HG03108 (cell line): ENCODE data around the gene LNPEP.

Experiments
- ATAC-seq: cut with Tn5 transposase; IDR thresholded peaks from one replicate; pipeline ENCODE4 v1.9.1; 2021; ENCODE audit warnings: moderate library complexity; ENCODE audit not compliant: unreplicated experiment

Gene LNPEP

DNA sequence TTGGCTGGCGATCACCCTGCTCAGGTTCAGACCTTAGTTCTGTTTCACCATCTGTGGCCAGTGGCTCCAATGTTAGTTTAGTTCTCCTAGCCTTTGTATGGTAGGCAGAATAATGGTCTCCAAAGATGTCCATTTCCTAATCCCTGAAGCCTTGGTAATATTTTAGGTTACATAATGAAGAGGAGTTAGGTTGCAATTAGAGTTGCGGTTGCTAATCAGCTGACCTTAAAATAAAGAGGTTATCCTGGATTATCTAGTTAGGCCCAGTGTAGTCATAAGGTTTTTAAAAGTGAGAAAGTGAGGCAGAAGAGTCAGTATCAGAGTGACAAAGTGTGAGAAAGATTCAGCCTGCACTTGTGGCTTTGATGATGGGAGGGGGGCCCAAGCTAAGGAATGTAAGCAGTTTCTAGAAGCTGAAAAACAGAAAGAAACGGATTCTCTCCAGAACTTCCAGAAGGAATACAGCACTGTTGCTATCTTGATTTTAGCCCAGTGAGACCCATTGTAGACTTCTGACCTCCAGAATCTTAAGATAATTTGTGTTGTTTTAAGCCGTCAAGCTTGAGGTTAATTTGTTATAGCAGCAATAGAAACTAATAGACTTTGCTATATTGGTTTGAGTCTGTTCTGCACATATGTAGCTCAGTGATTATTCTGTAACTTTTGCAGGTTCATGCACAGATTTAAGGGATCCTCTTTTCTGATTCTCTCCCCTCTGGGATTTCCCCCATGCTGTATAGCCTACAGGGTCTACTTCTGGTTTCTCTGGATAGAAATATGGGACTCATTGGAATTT is 21.6 kb downstream of the LNPEP start:
- ATAC-seq: peak; percentile 39

GRCh38 chr5:96958977-96959376 is 23.1 kb downstream of the LNPEP start:
- ATAC-seq: no peak

- ATAC-seq: peak; percentile 47
Observed at GRCh38 chr5:96961053-96961452, 25.2 kb downstream of the LNPEP start.

DNA sequence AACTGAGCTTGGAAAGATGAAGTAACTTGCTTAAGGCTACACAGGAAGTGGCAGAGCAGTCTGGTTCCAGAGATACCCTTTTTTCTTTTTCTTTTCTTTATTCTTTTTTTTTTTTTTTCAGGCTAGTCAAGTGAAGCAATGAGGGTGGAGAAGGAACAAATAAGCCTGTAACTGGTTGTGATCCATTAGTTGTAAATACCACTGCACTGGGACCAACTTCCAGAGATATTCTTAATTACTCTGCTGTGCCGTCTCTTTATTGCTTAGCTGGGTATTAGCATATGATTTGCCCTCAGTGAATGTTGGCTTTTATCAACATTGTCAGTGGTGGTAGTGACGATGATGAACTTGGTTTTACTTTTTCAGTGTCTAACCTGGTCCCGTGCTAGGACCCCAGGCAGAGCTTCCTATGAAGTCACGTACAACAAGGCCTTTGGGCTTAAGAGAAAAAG is 26.7 kb downstream of the LNPEP start:
- no peak for ATAC-seq

GRCh38 chr5:96963267-96963666 is 27.4 kb downstream of the LNPEP start:
- peak; percentile 35 for ATAC-seq

- ATAC-seq: no peak
Observed at GRCh38 chr5:96966801-96967200, 30.9 kb downstream of the LNPEP start.

- no peak for ATAC-seq
Observed at GRCh38 chr5:96967400-96967799, 31.5 kb downstream of the LNPEP start.

GRCh38 chr5:96968074-96968473 is 32.2 kb downstream of the LNPEP start:
- no peak for ATAC-seq

DNA sequence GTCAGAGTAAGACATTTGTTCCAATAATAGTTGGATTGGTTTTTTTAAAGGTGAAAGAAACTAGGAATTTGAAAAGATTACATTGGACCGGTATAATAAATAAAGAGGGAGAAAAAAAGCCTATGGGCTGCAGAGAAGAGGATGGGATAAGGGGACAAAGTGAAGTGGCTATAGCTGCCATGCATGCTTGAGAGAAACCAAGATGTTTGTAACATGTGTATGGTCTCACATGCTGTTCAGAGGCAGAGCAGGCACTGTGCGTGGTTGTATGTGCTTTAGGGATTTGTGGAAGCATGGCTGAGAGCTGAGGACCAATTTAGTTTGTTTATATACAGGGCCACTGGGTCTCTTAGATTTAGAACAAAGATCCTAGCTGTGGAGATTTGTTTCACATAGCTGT is 32.7 kb downstream of the LNPEP start:
- no peak for ATAC-seq

- no peak for ATAC-seq
Observed at GRCh38 chr5:96969366-96969765, 33.5 kb downstream of the LNPEP start.

DNA sequence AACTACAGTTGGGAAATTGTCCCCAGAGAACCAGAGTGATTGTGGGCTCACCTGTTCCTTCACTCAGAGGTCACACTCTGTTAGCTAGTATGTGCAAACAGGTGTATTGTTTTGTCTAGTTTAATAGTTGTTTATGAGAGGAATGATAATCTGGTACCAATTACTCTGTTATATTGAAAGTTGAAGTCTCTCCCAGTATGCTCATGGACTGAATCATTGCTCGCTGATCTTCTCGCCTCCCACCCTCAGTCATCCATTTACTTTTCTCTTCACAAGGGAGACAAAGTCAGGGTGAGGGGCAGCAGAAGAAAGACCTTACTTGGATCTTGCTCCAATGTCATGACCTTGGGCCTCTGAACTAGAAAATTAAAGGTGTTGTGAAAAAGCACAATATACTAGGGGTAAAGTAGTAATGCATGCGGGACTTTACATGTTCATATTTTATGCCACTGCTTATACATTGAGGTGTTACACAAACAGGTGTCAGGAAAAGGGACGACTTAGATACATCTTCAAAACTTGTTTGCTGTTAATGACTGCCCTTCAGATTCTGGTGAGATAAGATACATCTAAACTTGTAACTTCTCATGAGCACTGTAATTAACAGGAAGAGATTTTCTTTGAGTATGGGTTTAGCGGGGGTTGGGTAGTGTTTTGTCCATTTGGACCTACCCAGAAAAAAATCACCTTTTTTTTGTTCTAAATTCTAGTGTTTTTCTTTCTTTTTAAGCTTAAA is 36.9 kb downstream of the LNPEP start:
- ATAC-seq: no peak

- no peak for ATAC-seq
Observed at GRCh38 chr5:96973532-96974401, 37.9 kb downstream of the LNPEP start.

DNA sequence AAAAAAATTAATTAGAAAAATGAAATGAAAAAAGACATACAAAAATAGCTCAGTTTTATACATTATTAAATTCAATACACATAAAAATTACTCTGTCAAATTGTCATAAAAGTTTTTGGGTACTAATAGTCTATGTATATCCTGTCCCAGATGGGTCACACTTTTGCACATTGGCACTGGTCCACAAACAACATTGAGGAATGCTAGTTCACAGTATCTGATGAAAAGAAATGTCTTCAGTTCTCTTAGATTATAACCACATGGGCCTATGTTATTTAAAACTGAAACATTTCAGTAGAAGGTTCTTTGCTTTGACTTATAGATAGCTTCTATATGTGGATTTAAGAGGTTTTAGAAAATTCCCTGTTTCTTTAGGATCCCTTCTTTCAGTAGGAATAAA is 39.8 kb downstream of the LNPEP start:
- ATAC-seq: no peak

GRCh38 chr5:96977228-96977627 is 41.3 kb downstream of the LNPEP start:
- ATAC-seq: no peak

- no peak for ATAC-seq
Observed at GRCh38 chr5:96978812-96979449, 43.1 kb downstream of the LNPEP start.

GRCh38 chr5:96984506-96985192 is 48.8 kb downstream of the LNPEP start:
- ATAC-seq: no peak

DNA sequence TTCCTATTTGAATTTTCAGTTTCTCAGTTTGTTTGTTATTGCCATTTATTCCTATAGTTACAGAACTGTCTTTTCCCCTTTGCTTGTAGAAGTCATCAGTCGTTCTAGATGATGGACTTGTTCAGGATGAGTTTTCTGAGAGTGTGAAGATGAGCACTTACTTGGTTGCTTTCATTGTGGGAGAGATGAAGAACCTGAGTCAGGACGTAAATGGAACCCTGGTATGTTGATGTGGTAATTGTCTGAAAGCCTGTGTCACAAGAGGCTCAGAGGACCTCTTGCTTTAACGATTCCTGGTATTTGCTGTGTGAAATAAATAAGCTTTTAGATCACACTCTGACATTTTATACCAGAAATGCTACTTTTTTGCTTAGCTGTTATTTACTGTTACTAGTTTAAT is 50.6 kb downstream of the LNPEP start:
- no peak for ATAC-seq

DNA sequence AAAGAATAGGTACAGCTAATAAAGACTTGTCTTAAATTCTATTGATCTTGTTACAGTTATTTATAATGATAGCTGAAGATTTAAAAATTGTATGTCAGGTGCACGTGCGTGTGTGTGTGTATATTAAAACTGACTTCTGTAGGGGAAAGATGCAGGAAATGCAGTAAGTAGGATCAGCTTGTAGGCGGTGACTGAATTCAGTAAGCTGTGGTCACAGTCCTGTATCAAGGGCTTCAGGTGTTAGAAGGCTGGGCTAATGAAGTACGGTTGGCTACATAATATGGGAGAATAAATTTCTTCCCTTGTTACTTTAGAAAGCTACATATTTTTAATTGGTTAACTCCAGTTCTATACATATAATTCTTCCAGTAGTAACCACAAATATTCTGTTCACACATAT is 54.2 kb downstream of the LNPEP start:
- no peak for ATAC-seq

DNA sequence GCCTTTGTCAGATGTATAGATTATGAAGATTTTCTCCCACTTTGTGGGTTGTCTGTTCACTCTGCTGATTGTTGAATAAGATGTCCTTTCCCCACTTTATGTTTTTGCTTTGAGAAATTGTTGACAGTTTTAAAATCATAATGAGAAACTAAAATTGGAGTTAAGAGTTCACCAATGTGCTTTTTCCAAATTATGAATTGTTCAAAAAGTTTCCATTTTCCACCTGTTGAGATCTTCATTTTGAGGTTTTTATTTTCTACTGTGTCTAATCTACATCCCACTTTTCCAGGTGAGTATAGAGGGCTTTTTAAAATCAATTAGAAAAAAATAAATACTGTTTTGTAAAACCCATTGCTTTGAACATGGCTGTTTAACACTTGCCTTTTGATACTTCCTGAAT is 55.8 kb downstream of the LNPEP start:
- no peak for ATAC-seq

DNA sequence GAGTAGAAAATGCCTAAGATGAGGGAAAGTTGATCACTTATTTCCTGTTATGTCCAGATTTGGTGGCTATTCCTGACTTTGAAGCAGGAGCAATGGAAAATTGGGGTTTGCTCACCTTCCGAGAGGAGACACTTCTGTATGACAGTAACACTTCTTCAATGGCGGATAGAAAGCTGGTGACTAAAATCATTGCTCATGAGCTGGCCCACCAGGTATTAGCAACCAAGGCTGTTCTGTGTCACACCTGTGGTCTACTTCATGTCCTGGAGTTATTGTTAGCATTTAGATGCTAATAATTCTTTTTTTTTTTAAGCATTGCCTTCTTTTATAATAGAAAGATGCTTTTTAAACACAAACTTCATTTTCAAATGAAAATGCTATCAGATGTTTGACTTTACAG is 57.9 kb downstream of the LNPEP start:
- no peak for ATAC-seq
